HEK293T (cell line): ENCODE measurements around the gene SEMG2.

ENCODE experiments used
- CTCF ChIA-PET: fragments of 350-600 bp; formaldehyde crosslinking; extraction: SDS; loops from one replicate; lab custom pipeline; 2021; ENCODE audit warnings: antibody characterized with exemption, inconsistent platforms; lab: Yijun Ruan, JAX
- POLR2A ChIA-PET: fragments of 350-600 bp; formaldehyde crosslinking; extraction: SDS; loops from one replicate; lab custom pipeline; 2020; ENCODE audit warnings: antibody characterized with exemption, inconsistent platforms; lab: Yijun Ruan, JAX
- DNase-seq: peaks from one replicate; pipeline ENCODE4 v3.0.0; 2012; ENCODE audit warnings: mixed read lengths; ENCODE audit errors: extremely low spot score
- ARNT ChIP-seq: fragments of 450-650 bp; IDR thresholded peaks from 2 replicates; pipeline ENCODE4 v1.6.1; 2017; ENCODE audit warnings: mild to moderate bottlenecking
- BHLHE40 ChIP-seq: fragments of 450-650 bp; IDR thresholded peaks from 2 replicates; pipeline ENCODE4 v1.6.1; 2016; ENCODE audit warnings: mild to moderate bottlenecking, moderate library complexity, borderline replicate concordance
- CTBP1 ChIP-seq: fragments of 450-650 bp; IDR thresholded peaks from 2 replicates; pipeline ENCODE4 v1.6.1; 2016; ENCODE audit warnings: borderline replicate concordance
- ELF4 ChIP-seq: fragments of 450-650 bp; IDR thresholded peaks from 2 replicates; pipeline ENCODE4 v1.6.1; 2017; ENCODE audit warnings: antibody characterized with exemption
- FOXA1 ChIP-seq: fragments of 450-650 bp; IDR thresholded peaks from 2 replicates; pipeline ENCODE4 v1.6.1; 2016; ENCODE audit warnings: mild to moderate bottlenecking
- FOXK2 ChIP-seq: fragments of 450-650 bp; IDR thresholded peaks from 2 replicates; pipeline ENCODE4 v1.6.1; 2016; ENCODE audit warnings: mild to moderate bottlenecking
- FOXM1 ChIP-seq: fragments of 450-650 bp; IDR thresholded peaks from 2 replicates; pipeline ENCODE4 v1.6.1; 2017; ENCODE audit warnings: mild to moderate bottlenecking, borderline replicate concordance
- HDGF ChIP-seq: fragments of 450-650 bp; IDR thresholded peaks from 2 replicates; pipeline ENCODE4 v1.6.1; 2017; ENCODE audit warnings: antibody characterized with exemption, borderline replicate concordance
- L3MBTL2 ChIP-seq: fragments of 450-650 bp; conservative IDR thresholded peaks from 2 replicates; pipeline ENCODE4 v1.6.1; 2016; ENCODE audit warnings: mild to moderate bottlenecking
- LEF1 ChIP-seq: fragments of 450-650 bp; IDR thresholded peaks from 2 replicates; pipeline ENCODE4 v1.6.1; 2017; ENCODE audit warnings: mild to moderate bottlenecking, borderline replicate concordance
- PKNOX1 ChIP-seq: fragments of 450-650 bp; IDR thresholded peaks from 2 replicates; pipeline ENCODE4 v1.6.1; 2016
- SP1 ChIP-seq: fragments of 450-650 bp; IDR thresholded peaks from 2 replicates; pipeline ENCODE4 v1.6.1; 2017
- SUZ12 ChIP-seq: fragments of 450-650 bp; IDR thresholded peaks from 2 replicates; pipeline ENCODE4 v1.6.1; 2016; ENCODE audit warnings: mild to moderate bottlenecking
- TARDBP ChIP-seq: fragments of 450-650 bp; IDR thresholded peaks from 2 replicates; pipeline ENCODE4 v1.6.1; 2016
- ZNF384 ChIP-seq: fragments of 450-650 bp; IDR thresholded peaks from 2 replicates; pipeline ENCODE4 v1.6.1; 2016

The SEMG2 gene

GRCh38 chr20:45235995-45236394, 14.8 kb downstream of the SEMG2 start:
- ChIA-PET POLR2A (no interaction called here), CTCF (no interaction called here)
- peak; percentile 17 for DNase-seq
- no peak for TF ChIP-seq CTBP1
- TF ChIP-seq LEF1: no peak
- TF ChIP-seq FOXA1: no peak
- TF ChIP-seq HDGF: no peak
- TF ChIP-seq FOXK2: no peak
- TF ChIP-seq FOXM1: no peak

DNA sequence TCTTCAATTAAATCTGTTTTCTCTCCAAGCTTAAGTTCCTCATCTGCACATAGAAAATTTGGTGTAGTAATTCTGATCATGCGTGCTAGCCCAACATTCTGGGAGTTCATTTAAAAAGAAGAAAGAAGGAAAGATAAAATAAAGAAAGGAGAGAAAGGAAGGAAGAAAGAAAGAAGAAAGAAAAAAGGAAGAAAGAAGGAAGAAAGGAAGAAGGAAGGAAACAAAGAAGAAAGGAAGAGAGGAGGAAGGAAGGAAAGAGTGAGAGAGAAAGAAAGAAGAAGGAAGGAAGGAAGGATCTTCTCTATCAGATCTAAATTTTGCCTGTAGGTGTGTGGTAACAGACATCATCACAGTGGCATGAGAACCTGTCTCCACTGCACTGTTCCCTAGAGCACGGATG, 17.0 kb downstream of the SEMG2 start:
- POLR2A ChIA-PET: no interaction called here
- DNase-seq: no peak
- CTCF ChIA-PET: no interaction called here
- TF ChIP-seq LEF1 (no peak), ARNT (no peak), SP1 (no peak), ZNF384 (no peak), CTBP1 (no peak), TARDBP (no peak), HDGF (no peak), PKNOX1 (no peak), SUZ12 (no peak), FOXK2 (no peak)

- TF ChIP-seq FOXK2 (no peak), FOXM1 (no peak), TARDBP (no peak)
- DNase-seq: no peak
- POLR2A ChIA-PET: no interaction called here
- CTCF ChIA-PET: interaction anchor here (0.6 to 0.9 kb wide), 2 partner anchors 21 to 107 kb away, joined by 3 read pairs; no protein-coding TSS in a partner anchor
Observed at GRCh38 chr20:45246109-45246508, 24.9 kb downstream of the SEMG2 start.

GRCh38 chr20:45247865-45248264, 26.7 kb downstream of the SEMG2 start:
- DNase-seq: no peak
- CTCF ChIA-PET: no interaction called here
- no peak for TF ChIP-seq CTBP1
- no peak for TF ChIP-seq LEF1
- TF ChIP-seq PKNOX1: no peak
- POLR2A ChIA-PET: no interaction called here

GRCh38 chr20:45248609-45249008, 27.4 kb downstream of the SEMG2 start:
- ChIA-PET CTCF (no interaction called here), POLR2A (no interaction called here)
- DNase-seq: no peak
- TF ChIP-seq L3MBTL2 (no peak), ELF4 (no peak), PKNOX1 (peak; percentile 36; the same call in 1 of the 2 replicates)

GRCh38 chr20:45251884-45252560, 30.8 kb downstream of the SEMG2 start:
- no peak for DNase-seq
- TF ChIP-seq ARNT: no peak
- ChIA-PET POLR2A (no interaction called here), CTCF (no interaction called here)

GRCh38 chr20:45253261-45253660, 32.1 kb downstream of the SEMG2 start:
- TF ChIP-seq LEF1 (no peak), TARDBP (no peak), HDGF (no peak), SP1 (no peak), BHLHE40 (no peak)
- ChIA-PET CTCF (no interaction called here), POLR2A (no interaction called here)
- no peak for DNase-seq
